K562 (cell line): ENCODE data around the gene RASD1. TPM values are rescaled to one million over a fixed set of nuclear protein-coding genes. Genes with fewer than 3 reads are reported as not detected.

Source experiments
- ATF1 ChIP-seq, 2 experiments: fragments of 450-650 bp in 1 of 2; IDR thresholded peaks; 2 replicates each; pipeline ENCODE4 v1.6.1; 2016; ENCODE audit warnings: missing compliant biosample characterization in 1 of 2, missing genetic modification characterization in 1 of 2
- MAFG ChIP-seq: fragments of 450-650 bp; conservative IDR thresholded peaks from 2 replicates; pipeline ENCODE4 v1.6.1; 2016; ENCODE audit warnings: missing genetic modification characterization, missing compliant biosample characterization
- NELFE ChIP-seq: IDR thresholded peaks from 2 replicates; pipeline ENCODE4 v1.6.1; 2011; ENCODE audit warnings: mild to moderate bottlenecking; ENCODE audit not compliant: insufficient read depth, insufficient read length
- POLR2G ChIP-seq: fragments of 200-400 bp; formaldehyde crosslinking; IDR thresholded peaks from 2 replicates; pipeline ENCODE4 v1.6.1; 2017; ENCODE audit warnings: low read depth, mild to moderate bottlenecking, antibody characterized with exemption, low read length, moderate library complexity
- PTBP1 ChIP-seq: fragments of 200-400 bp; formaldehyde crosslinking; IDR thresholded peaks from 2 replicates; pipeline ENCODE4 v1.6.1; 2017; ENCODE audit warnings: low read depth, low read length
- THAP7 ChIP-seq: fragments of 250-450 bp; sonication (Bioruptor Pico); IDR thresholded peaks from 2 replicates; pipeline ENCODE4 v1.5.0; 2021
- ZNF512 ChIP-seq: IDR thresholded peaks from 2 replicates; pipeline ENCODE4 v1.6.1; 2016; ENCODE audit warnings: missing genetic modification characterization, missing compliant biosample characterization
- ZNF584 ChIP-seq: fragments of 200-800 bp; sonication (Bioruptor generic); IDR thresholded peaks from 2 replicates; pipeline ENCODE4 v1.6.1; 2016; ENCODE audit warnings: low read depth, mild to moderate bottlenecking, missing genetic modification characterization, missing compliant biosample characterization
- ZNF695 ChIP-seq: fragments of 450-650 bp; formaldehyde crosslinking; IDR thresholded peaks from 2 replicates; pipeline ENCODE4 v1.4.0; 2020; ENCODE audit warnings: mild to moderate bottlenecking, moderate library complexity
- ZNF79 ChIP-seq: fragments of 250-450 bp; sonication (Bioruptor Pico); IDR thresholded peaks from 2 replicates; pipeline ENCODE4 v1.4.0; 2020; ENCODE audit warnings: low read depth, mild to moderate bottlenecking, moderate library complexity
- polyA plus RNA-seq, 8 experiments: library from polyadenylated mRNA; depleted of rRNA in 4 of 8; stranded (reverse) in 5 of 8; unstranded in 3 of 8; fragments of >200 nt; fragmentation: Nextera tagmentation in 2 of 8; fragmentation: Illumina TruSeq in 1 of 8; extraction: Ambion mirVana in 2 of 8; extraction: Trizol in 1 of 8; gene quantifications; 2 replicates each; pipeline versions ENCODE4 v1.2.1 to v1.2.3, GENCODE V29; 2011 to 2014; ENCODE audit warnings: inconsistent platforms in 1 of 8, missing spikeins in 1 of 8
- total RNA-seq, 7 experiments: library from RNA; depleted of rRNA in 6 of 7; stranded (reverse); fragments of >200 nt in 6 of 7; fragmentation: Illumina TruSeq in 2 of 7; extraction: Trizol in 2 of 7; gene quantifications; 2 replicates each; pipeline versions ENCODE4 v1.2.1 to v1.2.3, GENCODE V29; 2011 to 2021; ENCODE audit warnings: low replicate concordance in 1 of 7
- TF ChIP-seq, protein P1 (sequence below): sonication (generic); formaldehyde crosslinking; IDR thresholded peaks from 2 replicates; pipeline ENCODE4 v1.4.0; 2020; ENCODE audit warnings: mild to moderate bottlenecking, missing genetic modification reagents
- TF ChIP-seq, protein P2 (sequence below): fragments of 450-650 bp; IDR thresholded peaks from 2 replicates; pipeline ENCODE4 v1.6.1; 2014; ENCODE audit warnings: low read depth, mild to moderate bottlenecking, moderate library complexity, borderline replicate concordance
- TF ChIP-seq, protein P3 (sequence below): IDR thresholded peaks from 2 replicates; pipeline ENCODE4 v1.6.1; 2011; ENCODE audit warnings: borderline replicate concordance, low read depth, mild to moderate bottlenecking, moderate library complexity, low read length; ENCODE audit not compliant: insufficient read depth, poor library complexity, severe bottlenecking

The RASD1 gene
- total and polyA plus RNA-seq, 9 of the 15 experiments (the other 6 are each of a cell fraction or from before 2014, with no cell fraction given) = 0.11 TPM; not detected in 8

DNA sequence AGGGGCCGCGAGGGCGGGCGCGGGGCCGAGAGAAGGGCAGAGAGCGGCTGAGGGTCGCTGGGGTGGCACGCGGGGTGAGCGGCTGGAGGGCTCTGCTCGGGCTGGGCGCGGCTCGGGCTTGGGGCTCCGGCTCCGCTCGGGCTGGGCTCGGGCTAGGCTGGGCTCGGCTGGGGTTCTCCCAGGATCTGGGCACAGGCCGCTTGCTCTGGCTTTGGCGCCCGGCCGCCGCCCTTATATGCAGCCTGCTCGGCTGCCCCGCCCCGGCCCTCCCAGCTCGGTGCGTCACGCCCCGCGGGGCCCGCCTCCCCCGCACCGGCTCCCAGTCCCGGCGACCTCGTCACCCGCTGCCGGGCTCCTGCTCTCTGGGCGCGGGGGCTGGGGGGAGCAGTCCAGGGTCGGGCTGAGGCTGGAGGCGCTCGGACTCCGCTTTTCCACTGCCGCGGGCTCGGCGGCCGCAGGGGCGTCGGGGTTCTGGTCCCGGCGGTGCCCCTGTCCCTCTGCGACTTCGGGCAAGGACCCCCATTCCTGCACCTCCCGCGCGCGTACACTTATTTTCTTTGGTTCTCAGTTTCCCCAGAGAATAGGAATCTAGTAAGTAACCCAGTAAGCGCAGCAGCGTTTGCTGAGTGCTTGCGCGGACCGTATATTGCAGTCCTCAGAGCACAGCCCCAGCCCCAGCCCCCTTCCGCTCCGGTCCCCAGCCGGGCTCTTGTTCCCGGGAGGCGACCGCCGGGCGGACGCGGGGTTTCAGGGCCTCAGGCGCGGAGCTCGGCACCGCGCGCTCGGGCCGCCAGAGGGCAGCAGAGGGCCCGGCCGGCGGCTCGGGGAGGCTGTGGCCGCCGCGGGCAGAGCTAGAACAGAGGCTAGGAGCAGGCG lies at the start of gene RASD1 (continued):
- TF ChIP-seq, protein P1, sequence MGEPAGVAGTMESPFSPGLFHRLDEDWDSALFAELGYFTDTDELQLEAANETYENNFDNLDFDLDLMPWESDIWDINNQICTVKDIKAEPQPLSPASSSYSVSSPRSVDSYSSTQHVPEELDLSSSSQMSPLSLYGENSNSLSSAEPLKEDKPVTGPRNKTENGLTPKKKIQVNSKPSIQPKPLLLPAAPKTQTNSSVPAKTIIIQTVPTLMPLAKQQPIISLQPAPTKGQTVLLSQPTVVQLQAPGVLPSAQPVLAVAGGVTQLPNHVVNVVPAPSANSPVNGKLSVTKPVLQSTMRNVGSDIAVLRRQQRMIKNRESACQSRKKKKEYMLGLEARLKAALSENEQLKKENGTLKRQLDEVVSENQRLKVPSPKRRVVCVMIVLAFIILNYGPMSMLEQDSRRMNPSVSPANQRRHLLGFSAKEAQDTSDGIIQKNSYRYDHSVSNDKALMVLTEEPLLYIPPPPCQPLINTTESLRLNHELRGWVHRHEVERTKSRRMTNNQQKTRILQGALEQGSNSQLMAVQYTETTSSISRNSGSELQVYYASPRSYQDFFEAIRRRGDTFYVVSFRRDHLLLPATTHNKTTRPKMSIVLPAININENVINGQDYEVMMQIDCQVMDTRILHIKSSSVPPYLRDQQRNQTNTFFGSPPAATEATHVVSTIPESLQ (CRISPR knock-in tag) = no peak
- TF ChIP-seq PTBP1 = no peak
- TF ChIP-seq ZNF79 = no peak
- no peak for TF ChIP-seq ZNF584 (CRISPR knock-in tag)
- no peak for TF ChIP-seq ZNF512 (tag)
- no peak for TF ChIP-seq ATF1 (CRISPR knock-in tag; IDR thresholded peaks at IDR 0.05)
- peak; percentile 64 for TF ChIP-seq ATF1 (tag; IDR thresholded peaks at IDR 0.05)
- no peak for TF ChIP-seq ZNF695 (CRISPR knock-in tag)
- no peak for TF ChIP-seq THAP7 (CRISPR knock-in tag)
- TF ChIP-seq, protein P2, sequence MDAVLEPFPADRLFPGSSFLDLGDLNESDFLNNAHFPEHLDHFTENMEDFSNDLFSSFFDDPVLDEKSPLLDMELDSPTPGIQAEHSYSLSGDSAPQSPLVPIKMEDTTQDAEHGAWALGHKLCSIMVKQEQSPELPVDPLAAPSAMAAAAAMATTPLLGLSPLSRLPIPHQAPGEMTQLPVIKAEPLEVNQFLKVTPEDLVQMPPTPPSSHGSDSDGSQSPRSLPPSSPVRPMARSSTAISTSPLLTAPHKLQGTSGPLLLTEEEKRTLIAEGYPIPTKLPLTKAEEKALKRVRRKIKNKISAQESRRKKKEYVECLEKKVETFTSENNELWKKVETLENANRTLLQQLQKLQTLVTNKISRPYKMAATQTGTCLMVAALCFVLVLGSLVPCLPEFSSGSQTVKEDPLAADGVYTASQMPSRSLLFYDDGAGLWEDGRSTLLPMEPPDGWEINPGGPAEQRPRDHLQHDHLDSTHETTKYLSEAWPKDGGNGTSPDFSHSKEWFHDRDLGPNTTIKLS = no peak
- TF ChIP-seq MAFG = no peak
- TF ChIP-seq POLR2G = peak; percentile 67
- TF ChIP-seq NELFE = no peak
- TF ChIP-seq, protein P3, sequence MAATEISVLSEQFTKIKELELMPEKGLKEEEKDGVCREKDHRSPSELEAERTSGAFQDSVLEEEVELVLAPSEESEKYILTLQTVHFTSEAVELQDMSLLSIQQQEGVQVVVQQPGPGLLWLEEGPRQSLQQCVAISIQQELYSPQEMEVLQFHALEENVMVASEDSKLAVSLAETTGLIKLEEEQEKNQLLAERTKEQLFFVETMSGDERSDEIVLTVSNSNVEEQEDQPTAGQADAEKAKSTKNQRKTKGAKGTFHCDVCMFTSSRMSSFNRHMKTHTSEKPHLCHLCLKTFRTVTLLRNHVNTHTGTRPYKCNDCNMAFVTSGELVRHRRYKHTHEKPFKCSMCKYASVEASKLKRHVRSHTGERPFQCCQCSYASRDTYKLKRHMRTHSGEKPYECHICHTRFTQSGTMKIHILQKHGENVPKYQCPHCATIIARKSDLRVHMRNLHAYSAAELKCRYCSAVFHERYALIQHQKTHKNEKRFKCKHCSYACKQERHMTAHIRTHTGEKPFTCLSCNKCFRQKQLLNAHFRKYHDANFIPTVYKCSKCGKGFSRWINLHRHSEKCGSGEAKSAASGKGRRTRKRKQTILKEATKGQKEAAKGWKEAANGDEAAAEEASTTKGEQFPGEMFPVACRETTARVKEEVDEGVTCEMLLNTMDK = peak; percentile 81
